GM21447 (cell line): ENCODE data around the gene ADCK1.
"Not testable (repeated sequence)": the region's sequence is repeated elsewhere in the genome, so short reads cannot be mapped to it uniquely, and the experiment has no call there.

ENCODE experiments used
- ATAC-seq: cut with Tn5 transposase; IDR thresholded peaks from one replicate; pipeline ENCODE4 v1.9.1; 2021; ENCODE audit not compliant: unreplicated experiment

The ADCK1 gene

GRCh38 chr14:77808250-77808649 is 8.3 kb downstream of the ADCK1 start:
- no peak for ATAC-seq

GRCh38 chr14:77809011-77809410 is 9.1 kb downstream of the ADCK1 start:
- no peak for ATAC-seq

GRCh38 chr14:77812028-77812427 is 12.1 kb downstream of the ADCK1 start:
- no peak for ATAC-seq

- not testable (repeated sequence) for ATAC-seq
Measured at GRCh38 chr14:77812682-77813081, 12.8 kb downstream of the ADCK1 start.

GRCh38 chr14:77822307-77822706 is 22.4 kb downstream of the ADCK1 start:
- ATAC-seq: no peak

- no peak for ATAC-seq
Measured at GRCh38 chr14:77822741-77823140, 22.8 kb downstream of the ADCK1 start.

GRCh38 chr14:77823378-77823777 is 23.5 kb downstream of the ADCK1 start:
- no peak for ATAC-seq

GRCh38 chr14:77825895-77826519 is 26.1 kb downstream of the ADCK1 start:
- ATAC-seq: no peak

- no peak for ATAC-seq
Measured at GRCh38 chr14:77830692-77831091, 30.8 kb downstream of the ADCK1 start.

GRCh38 chr14:77832297-77832696 is 32.4 kb downstream of the ADCK1 start:
- ATAC-seq: no peak

GRCh38 chr14:77837926-77838325 is 38.0 kb downstream of the ADCK1 start:
- ATAC-seq: no peak

- ATAC-seq: no peak
Measured at GRCh38 chr14:77838831-77839511, 39.1 kb downstream of the ADCK1 start.

- no peak for ATAC-seq
Measured at GRCh38 chr14:77843195-77843594, 43.3 kb downstream of the ADCK1 start.

GRCh38 chr14:77843651-77844050 is 43.7 kb downstream of the ADCK1 start:
- no peak for ATAC-seq

- no peak for ATAC-seq
Measured at GRCh38 chr14:77844802-77845201, 44.9 kb downstream of the ADCK1 start.

- no peak for ATAC-seq
Measured at GRCh38 chr14:77848031-77848430, 48.1 kb downstream of the ADCK1 start.

GRCh38 chr14:77849711-77850110 is 49.8 kb downstream of the ADCK1 start:
- no peak for ATAC-seq

- ATAC-seq: no peak
Measured at GRCh38 chr14:77853919-77854318, 54.0 kb downstream of the ADCK1 start.

GRCh38 chr14:77856941-77857340 is 57.0 kb downstream of the ADCK1 start:
- no peak for ATAC-seq

- ATAC-seq: no peak
Measured at GRCh38 chr14:77859934-77860570, 60.1 kb downstream of the ADCK1 start.

- no peak for ATAC-seq
Measured at GRCh38 chr14:77861201-77861600, 61.3 kb downstream of the ADCK1 start.

GRCh38 chr14:77862154-77862786 is 62.4 kb downstream of the ADCK1 start:
- ATAC-seq: peak; percentile 69
